ENCODE measurements around the gene SCN3A.

The SCN3A gene

GRCh38 chr2:165219481-165219880, 15.6 kb upstream of the SCN3A start:
- Histone ChIP-seq H3K79me2 (ENCODE audit: control insufficient read depth, low read length) (no peaks in the 10 kb centered on the region), H4K20me1 (ENCODE audit: control insufficient read depth, insufficient read depth, low read depth, low read length) (no peaks in the 10 kb centered on the region), H3K9me3 (ENCODE audit: control insufficient read depth, insufficient read depth, low read length) (no peaks in the 10 kb centered on the region), H3K36me3 (ENCODE audit: control insufficient read depth, low read length) (no peaks in the 10 kb centered on the region), H3K4me3 (ENCODE audit: low read length) (no peak overlapping the region), H3K4me1 (ENCODE audit: control insufficient read depth, low read length) (no peaks in the 10 kb centered on the region), H3K9me2 (replicated peaks; ENCODE audit: control insufficient read depth, low read length) (no peaks in the 10 kb centered on the region; the same call in 1 of the 2 replicates), H3K4me2 (ENCODE audit: low read length) (no peak overlapping the region), H3K27ac (ENCODE audit: low read depth, low read length) (no peak overlapping the region), H3F3A (ENCODE audit: control insufficient read depth, insufficient read depth) (no peaks in the 10 kb centered on the region), H3K27me3 (ENCODE audit: control insufficient read depth, low read length) (peaks cover 3% of the 10 kb centered on the region; the same call in 1 of the 2 replicates)
- TF ChIP-seq EZH2phosphoT487 (IDR thresholded peaks at IDR 0.05; ENCODE audit: borderline replicate concordance, low read length) (no peak), CTCF (IDR thresholded peaks at IDR 0.05; ENCODE audit: low read depth, low read length, poor library complexity, severe bottlenecking) (no peak)

- peaks cover 3% of the 10 kb centered on the region; the same call in 1 of the 2 replicates for H3K27me3 ChIP-seq (ENCODE audit: control insufficient read depth, low read length)
- no peaks in the 10 kb centered on the region for H3F3A ChIP-seq (ENCODE audit: control insufficient read depth, insufficient read depth)
- no peak overlapping the region for H3K4me3 ChIP-seq (ENCODE audit: low read length)
- no peak overlapping the region for H3K27ac ChIP-seq (ENCODE audit: low read depth, low read length)
- no peaks in the 10 kb centered on the region for H3K9me3 ChIP-seq (ENCODE audit: control insufficient read depth, insufficient read depth, low read length)
- H3K4me2 ChIP-seq (ENCODE audit: low read length), result no peak overlapping the region
- H3K9me2 ChIP-seq (replicated peaks; ENCODE audit: control insufficient read depth, low read length), result no peaks in the 10 kb centered on the region
- no peaks in the 10 kb centered on the region for H4K20me1 ChIP-seq (ENCODE audit: control insufficient read depth, insufficient read depth, low read depth, low read length)
- TF ChIP-seq EZH2phosphoT487 (IDR thresholded peaks at IDR 0.05; ENCODE audit: borderline replicate concordance, low read length) (no peak), CTCF (IDR thresholded peaks at IDR 0.05; ENCODE audit: low read depth, low read length, poor library complexity, severe bottlenecking) (no peak)
- H3K36me3 ChIP-seq (ENCODE audit: control insufficient read depth, low read length), result no peaks in the 10 kb centered on the region
- no peaks in the 10 kb centered on the region for H3K4me1 ChIP-seq (ENCODE audit: control insufficient read depth, low read length)
- no peaks in the 10 kb centered on the region for H3K79me2 ChIP-seq (ENCODE audit: control insufficient read depth, low read length)
Observed at GRCh38 chr2:165214093-165214492, 10.2 kb upstream of the SCN3A start.

GRCh38 chr2:165208094-165208493, 4.2 kb upstream of the SCN3A start:
- TF ChIP-seq EZH2phosphoT487 (IDR thresholded peaks at IDR 0.05; ENCODE audit: borderline replicate concordance, low read length), result no peak
- TF ChIP-seq CTCF (IDR thresholded peaks at IDR 0.05; ENCODE audit: low read depth, low read length, poor library complexity, severe bottlenecking), result no peak
- Histone ChIP-seq H3K27me3 (ENCODE audit: control insufficient read depth, low read length) (peaks cover 2% of the 10 kb centered on the region; the same call in 1 of the 2 replicates), H4K20me1 (ENCODE audit: control insufficient read depth, insufficient read depth, low read depth, low read length) (no peaks in the 10 kb centered on the region), H3K27ac (ENCODE audit: low read depth, low read length) (no peak overlapping the region), H3K79me2 (ENCODE audit: control insufficient read depth, low read length) (no peaks in the 10 kb centered on the region), H3K9me2 (replicated peaks; ENCODE audit: control insufficient read depth, low read length) (no peaks in the 10 kb centered on the region), H3K4me3 (ENCODE audit: low read length) (no peak overlapping the region), H3K9me3 (ENCODE audit: control insufficient read depth, insufficient read depth, low read length) (no peaks in the 10 kb centered on the region), H3K4me1 (ENCODE audit: control insufficient read depth, low read length) (no peaks in the 10 kb centered on the region), H3K36me3 (ENCODE audit: control insufficient read depth, low read length) (no peaks in the 10 kb centered on the region), H3K4me2 (ENCODE audit: low read length) (no peak overlapping the region), H3F3A (ENCODE audit: control insufficient read depth, insufficient read depth) (no peaks in the 10 kb centered on the region)

Measured in DOHH2 (cell line).